NCI-H1092 (cell line): Measurements from ENCODE around the gene LNPK.
"Not testable (repeated sequence)": the region's sequence is repeated elsewhere in the genome, so short reads cannot be mapped to it uniquely, and the experiment has no call there.

Experiments
- DNase-seq: peaks from one replicate; lab custom pipeline; 2025; lab: John Stamatoyannopoulos, UW

Gene LNPK

GRCh38 chr2:175904035-175904434 lies 98.0 kb downstream of the LNPK start:
- DNase-seq, result no peak

GRCh38 chr2:175903384-175903936 lies 98.6 kb downstream of the LNPK start:
- no peak for DNase-seq

- DNase-seq, result not testable (repeated sequence)
Measured at GRCh38 chr2:175895957-175896356, 106.1 kb downstream of the LNPK start.

GRCh38 chr2:175892046-175892445 lies 110.0 kb downstream of the LNPK start:
- DNase-seq, result no peak

GRCh38 chr2:175890636-175891242 lies 111.3 kb downstream of the LNPK start:
- peak; percentile 27 for DNase-seq

- peak; percentile 66 for DNase-seq
Measured at GRCh38 chr2:175889701-175890302, 112.3 kb downstream of the LNPK start.

- peak; percentile 10 for DNase-seq
Measured at GRCh38 chr2:175887776-175888175, 114.3 kb downstream of the LNPK start.

- no peak for DNase-seq
Measured at GRCh38 chr2:175884697-175885393, 117.2 kb downstream of the LNPK start.

GRCh38 chr2:175883586-175884194 lies 118.4 kb downstream of the LNPK start:
- DNase-seq, result no peak

GRCh38 chr2:175879679-175880078 lies 122.4 kb downstream of the LNPK start:
- DNase-seq, result no peak

- DNase-seq, result no peak
Measured at GRCh38 chr2:175877845-175878544, 124.1 kb downstream of the LNPK start.

GRCh38 chr2:175874291-175874690 lies 127.8 kb downstream of the LNPK start:
- DNase-seq, result no peak
